Measurements from ENCODE around the gene NXPE3.

GRCh38 chr3:101812895-101813294 is 33.9 kb downstream of the NXPE3 start:
- TF ChIP-seq, protein P1, sequence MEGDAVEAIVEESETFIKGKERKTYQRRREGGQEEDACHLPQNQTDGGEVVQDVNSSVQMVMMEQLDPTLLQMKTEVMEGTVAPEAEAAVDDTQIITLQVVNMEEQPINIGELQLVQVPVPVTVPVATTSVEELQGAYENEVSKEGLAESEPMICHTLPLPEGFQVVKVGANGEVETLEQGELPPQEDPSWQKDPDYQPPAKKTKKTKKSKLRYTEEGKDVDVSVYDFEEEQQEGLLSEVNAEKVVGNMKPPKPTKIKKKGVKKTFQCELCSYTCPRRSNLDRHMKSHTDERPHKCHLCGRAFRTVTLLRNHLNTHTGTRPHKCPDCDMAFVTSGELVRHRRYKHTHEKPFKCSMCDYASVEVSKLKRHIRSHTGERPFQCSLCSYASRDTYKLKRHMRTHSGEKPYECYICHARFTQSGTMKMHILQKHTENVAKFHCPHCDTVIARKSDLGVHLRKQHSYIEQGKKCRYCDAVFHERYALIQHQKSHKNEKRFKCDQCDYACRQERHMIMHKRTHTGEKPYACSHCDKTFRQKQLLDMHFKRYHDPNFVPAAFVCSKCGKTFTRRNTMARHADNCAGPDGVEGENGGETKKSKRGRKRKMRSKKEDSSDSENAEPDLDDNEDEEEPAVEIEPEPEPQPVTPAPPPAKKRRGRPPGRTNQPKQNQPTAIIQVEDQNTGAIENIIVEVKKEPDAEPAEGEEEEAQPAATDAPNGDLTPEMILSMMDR (conservative IDR thresholded peaks at IDR 0.05; ENCODE audit: low read depth, low read length) = no peak
- no peak for TF ChIP-seq EZH2 (IDR thresholded peaks at IDR 0.05; ENCODE audit: borderline replicate concordance, low read depth, low read length, poor library complexity, severe bottlenecking)

All from A673 (cell line).